NCI-H2171 (cell line): ENCODE measurements around the gene VIL1.

Experiments
- DNase-seq: peaks from one replicate; lab custom pipeline; 2025; lab: John Stamatoyannopoulos, UW

Gene VIL1

GRCh38 chr2:218418717-218419458 lies at the start of gene VIL1:
TSS of gene VIL1 (plus strand) at chr2:218419123. CDS start at chr2:218423779, 4,656 bp downstream.
- DNase-seq, result peak; percentile 48

- DNase-seq, result no peak
Measured at GRCh38 chr2:218369330-218369729, 49.6 kb upstream of the VIL1 start.

DNA sequence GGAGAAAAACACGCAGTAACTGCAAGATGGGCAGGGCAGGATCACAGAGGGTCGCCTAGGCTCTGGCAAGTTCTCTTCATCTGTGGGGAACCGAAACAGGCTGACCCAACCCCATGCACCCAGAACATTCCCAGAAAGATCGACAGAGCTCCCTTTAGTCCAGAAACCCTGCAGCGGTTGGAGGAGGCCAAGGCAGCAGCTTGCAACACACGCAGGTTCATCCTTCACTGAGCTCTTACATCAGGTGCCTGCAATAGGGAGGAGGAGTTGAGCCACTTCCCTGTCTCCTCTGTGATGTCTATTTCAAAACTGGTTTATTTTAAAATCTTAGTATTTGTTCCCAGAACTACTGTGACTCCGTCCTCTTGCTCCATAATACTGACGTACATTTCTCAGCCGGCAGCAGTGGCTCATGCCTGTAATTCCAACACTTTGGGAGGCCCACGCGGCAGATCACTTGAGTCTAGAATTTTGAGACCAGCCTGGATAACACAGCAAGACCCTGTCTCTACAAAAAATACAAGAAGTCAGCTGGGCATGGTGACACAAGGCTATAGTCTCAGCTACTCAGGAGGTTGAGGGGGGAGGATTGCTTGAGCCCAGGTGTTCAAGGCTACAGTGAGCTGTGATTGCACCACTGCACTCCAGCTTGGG lies 48.4 kb upstream of the VIL1 start:
- no peak for DNase-seq

DNA sequence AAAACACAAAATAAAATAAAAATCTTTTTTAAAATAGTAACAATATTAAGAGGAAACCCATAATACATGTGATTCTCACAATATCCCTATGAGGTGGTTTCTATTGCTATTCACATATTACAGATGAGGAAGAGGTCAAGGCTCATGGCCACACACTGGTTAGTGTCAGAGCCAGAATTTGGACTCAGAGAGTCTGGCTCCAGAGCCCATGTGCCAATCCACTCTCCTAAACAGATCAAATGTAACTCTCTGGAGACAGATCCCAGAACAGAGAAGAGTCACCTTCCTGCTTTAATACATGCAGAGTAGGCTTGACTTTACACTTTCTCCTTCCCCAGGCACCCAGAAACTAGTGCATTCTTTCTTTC lies 47.0 kb upstream of the VIL1 start:
- DNase-seq, result no peak

- DNase-seq, result no peak
Measured at GRCh38 chr2:218374795-218375194, 44.1 kb upstream of the VIL1 start.

GRCh38 chr2:218375212-218375611 lies 43.7 kb upstream of the VIL1 start:
- no peak for DNase-seq

GRCh38 chr2:218378053-218378452 lies 40.9 kb upstream of the VIL1 start:
- DNase-seq, result no peak

GRCh38 chr2:218381916-218382366 lies 37.0 kb upstream of the VIL1 start, which contains the start of gene SLC11A1:
TSS of gene SLC11A1 (plus strand) at chr2:218382273. CDS start at chr2:218382369, 96 bp downstream.
- no peak for DNase-seq

DNA sequence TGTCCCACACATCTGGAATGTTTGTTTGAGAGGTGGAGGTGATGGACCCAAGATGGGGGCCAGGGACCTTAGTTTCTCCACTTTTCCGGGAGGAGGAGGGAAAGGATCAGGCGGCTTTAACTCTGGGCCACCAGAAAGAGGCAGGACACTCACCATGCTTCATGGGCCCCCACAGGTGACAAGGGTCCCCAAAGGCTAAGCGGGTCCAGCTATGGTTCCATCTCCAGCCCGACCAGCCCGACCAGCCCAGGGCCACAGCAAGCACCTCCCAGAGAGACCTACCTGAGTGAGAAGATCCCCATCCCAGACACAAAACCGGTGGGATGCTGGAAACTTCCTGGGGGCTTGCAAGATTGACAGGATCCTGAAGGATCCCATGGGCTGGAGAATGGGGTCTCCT lies 36.1 kb upstream of the VIL1 start:
- DNase-seq, result no peak

DNA sequence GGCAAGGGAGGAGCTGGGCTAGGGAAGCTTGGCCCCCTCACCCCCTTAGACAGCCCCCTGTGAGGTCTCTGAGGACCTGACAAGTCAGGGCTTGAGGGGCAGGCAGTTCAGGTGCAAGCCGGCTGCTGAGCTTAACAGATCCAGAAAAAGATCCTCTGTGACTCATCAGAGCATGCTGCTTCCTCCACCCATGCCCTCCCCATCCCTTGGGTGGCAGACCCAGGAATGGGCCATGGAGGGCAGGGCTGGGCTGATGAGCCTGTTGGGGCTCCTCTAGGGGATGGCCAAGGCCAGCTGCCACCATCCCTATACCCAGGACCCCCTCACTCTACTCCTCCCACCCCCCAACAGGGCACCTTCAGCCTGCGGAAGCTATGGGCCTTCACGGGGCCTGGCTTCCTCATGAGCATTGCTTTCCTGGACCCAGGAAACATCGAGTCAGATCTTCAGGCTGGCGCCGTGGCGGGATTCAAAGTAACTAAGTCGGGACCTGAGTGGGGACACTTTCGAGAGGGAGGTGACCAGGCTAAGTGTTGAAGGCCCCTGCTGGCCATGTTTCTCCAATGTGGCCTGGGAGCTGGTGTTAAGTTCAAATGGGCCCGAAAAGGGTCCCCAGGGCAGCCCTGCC lies 34.9 kb upstream of the VIL1 start:
- peak; percentile 57 for DNase-seq

DNA sequence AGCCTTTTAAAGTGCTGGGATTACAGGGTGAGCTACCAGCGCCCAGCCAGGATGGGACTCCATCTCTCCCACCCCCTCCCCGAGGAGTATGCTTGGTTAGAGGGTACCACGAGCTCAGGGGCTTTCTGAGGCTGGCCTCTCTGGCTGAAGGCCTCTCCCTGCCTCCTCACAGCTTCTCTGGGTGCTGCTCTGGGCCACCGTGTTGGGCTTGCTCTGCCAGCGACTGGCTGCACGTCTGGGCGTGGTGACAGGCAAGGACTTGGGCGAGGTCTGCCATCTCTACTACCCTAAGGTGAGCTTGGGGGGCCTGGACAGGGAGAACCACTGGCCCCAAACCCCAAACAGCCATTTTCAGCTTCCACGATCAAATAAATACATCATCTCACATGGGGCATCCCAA lies 33.9 kb upstream of the VIL1 start:
- no peak for DNase-seq

DNA sequence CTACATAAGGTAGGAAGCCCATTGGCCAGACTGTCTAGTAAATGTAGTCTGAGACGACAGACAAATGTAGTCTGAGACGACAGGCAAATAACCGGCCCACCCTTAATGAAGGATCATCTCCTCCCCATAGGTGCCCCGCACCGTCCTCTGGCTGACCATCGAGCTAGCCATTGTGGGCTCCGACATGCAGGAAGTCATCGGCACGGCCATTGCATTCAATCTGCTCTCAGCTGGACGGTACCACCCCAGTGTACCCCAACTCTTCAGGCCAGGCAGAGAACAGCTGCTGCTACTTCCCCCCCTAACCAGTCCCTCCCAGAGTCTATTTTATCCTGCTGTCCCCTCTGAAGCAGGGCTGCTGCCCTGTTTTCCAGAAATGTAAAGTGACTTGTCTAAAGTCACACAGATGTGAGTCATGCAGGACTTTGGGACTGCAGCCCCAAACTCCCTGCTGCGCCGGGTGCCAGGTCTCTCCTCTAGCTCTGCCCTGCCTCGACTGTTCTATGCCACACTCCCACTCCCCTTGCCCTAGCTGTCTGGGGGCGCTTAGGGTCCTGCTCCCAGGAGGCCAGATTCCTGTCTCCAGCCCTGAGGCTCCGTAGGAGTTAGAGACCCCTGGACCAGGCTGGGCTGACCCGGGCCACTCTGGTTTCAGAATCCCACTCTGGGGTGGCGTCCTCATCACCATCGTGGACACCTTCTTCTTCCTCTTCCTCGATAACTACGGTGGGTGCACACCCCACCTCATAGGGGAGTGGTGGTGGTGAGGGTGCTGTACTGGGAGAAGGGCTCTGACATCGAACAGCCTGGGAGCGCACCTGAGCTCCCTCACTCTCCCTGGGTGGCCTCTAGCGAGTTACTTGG lies 32.2 kb upstream of the VIL1 start:
- no peak for DNase-seq

- DNase-seq, result peak; percentile 89
Measured at GRCh38 chr2:218387369-218388194, 31.3 kb upstream of the VIL1 start.

DNA sequence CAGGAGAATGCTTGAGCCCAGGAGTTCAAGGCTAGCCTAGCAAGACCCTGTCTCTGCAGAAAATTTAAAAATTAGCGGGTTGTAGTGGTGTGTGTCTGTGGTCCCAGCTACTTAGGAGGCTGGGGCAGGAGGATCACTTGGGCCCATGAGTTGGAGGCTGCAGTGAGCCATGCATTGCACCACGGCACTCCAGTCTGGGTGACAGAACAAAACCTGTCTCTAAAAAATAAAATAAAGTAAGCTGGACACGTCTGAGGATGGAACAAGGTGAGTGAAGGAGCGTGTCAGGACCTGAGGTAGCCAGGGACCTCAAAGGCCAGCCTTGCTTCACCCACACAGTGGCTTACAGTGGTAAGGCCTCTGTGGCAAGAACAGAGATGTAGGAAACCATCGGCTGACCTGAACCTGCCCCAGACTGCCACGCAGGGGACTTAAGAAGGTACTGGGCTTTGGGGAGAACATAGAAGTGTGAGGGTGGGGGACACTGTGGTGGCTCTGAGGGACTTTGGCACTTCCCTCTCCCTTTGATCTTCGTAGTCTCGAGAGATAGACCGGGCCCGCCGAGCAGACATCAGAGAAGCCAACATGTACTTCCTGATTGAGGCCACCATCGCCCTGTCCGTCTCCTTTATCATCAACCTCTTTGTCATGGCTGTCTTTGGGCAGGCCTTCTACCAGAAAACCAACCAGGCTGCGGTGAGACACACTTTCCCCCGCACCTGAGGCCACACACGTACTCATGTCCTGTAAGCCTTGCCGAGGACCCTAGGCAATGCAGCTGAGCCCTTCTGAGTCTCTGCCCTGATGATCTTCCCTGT lies 29.4 kb upstream of the VIL1 start:
- no peak for DNase-seq

- no peak for DNase-seq
Measured at GRCh38 chr2:218391202-218391601, 27.7 kb upstream of the VIL1 start.

DNA sequence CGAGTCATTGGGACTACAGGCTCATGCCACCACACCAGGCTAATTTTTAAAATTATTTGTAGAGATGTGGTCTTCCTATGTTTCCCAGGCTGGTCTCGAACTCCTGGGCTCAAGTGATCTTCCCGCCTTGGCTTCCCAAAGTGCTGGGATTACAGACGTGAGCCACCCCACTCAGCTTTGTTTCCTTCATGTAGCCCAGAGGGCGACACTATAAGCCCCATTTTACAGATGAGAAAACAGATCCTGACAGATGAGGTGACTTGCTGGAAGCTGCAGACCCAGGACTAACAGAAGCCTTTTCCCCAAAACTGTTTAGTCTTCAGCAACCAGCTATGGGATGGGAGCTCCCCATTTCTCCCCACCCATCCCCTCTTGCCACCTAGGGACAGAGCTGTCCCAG lies 26.5 kb upstream of the VIL1 start:
- DNase-seq, result no peak

- DNase-seq, result no peak
Measured at GRCh38 chr2:218392891-218393462, 25.9 kb upstream of the VIL1 start.

GRCh38 chr2:218393750-218394290 lies 25.1 kb upstream of the VIL1 start:
- DNase-seq, result no peak

GRCh38 chr2:218394298-218395089 lies 24.4 kb upstream of the VIL1 start:
- no peak for DNase-seq
